ES-I3 (cell line): ENCODE measurements around the gene MPND.

Experiments used
- H3K36me3 ChIP-seq: 2 replicates; pipeline ENCODE4 v1.6.1; 2013; ENCODE audit warnings: mild to moderate bottlenecking, low read length, control low read depth, moderate library complexity; ENCODE audit not compliant: insufficient read depth
- H3K4me1 ChIP-seq: 2 replicates; pipeline ENCODE4 v1.6.1; 2013; ENCODE audit warnings: mild to moderate bottlenecking, control low read depth, low read length; ENCODE audit not compliant: insufficient read depth
- H3K9ac ChIP-seq: 2 replicates; pipeline ENCODE4 v1.6.1; 2013; ENCODE audit warnings: low read depth, mild to moderate bottlenecking, low read length, moderate library complexity
- H3K9me3 ChIP-seq: 2 replicates; pipeline ENCODE4 v1.6.1; 2013; ENCODE audit warnings: mild to moderate bottlenecking, low read length, moderate library complexity; ENCODE audit not compliant: control insufficient read depth, insufficient read depth

Gene MPND

GRCh38 chr19:4371247-4372164 is 28.1 kb downstream of the MPND start:
- Histone ChIP-seq H3K9ac (no peak overlapping the region), H3K9me3 (no peaks in the 10 kb centered on the region), H3K36me3 (no peaks in the 10 kb centered on the region; the same call in 1 of the 2 replicates), H3K4me1 (peaks cover 43% of the 10 kb centered on the region)

GRCh38 chr19:4372165-4373012 is 29.0 kb downstream of the MPND start:
- no peak overlapping the region for H3K9ac ChIP-seq
- H3K9me3 ChIP-seq = no peaks in the 10 kb centered on the region
- H3K36me3 ChIP-seq = no peaks in the 10 kb centered on the region; the same call in 1 of the 2 replicates
- peaks cover 52% of the 10 kb centered on the region for H3K4me1 ChIP-seq

DNA sequence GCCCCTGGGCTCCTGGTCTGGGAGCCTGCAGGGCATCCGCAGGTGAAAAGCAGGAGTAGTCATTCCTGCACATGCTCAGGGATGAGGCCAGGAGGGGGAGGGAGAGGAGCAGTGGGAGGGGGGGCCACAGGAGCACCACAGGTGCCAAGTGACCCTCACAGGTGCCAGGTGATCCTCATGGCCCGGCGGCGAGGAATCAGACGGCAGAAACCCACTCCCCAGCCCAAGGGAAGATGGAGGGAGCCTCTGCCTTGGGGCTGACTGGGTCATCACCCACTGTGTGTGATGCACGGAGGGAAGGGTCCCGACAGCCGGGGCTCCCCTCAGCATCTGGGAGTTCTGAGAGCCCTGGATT is 29.6 kb downstream of the MPND start:
- Histone ChIP-seq H3K36me3 (no peaks in the 10 kb centered on the region), H3K4me1 (peaks cover 54% of the 10 kb centered on the region), H3K9me3 (no peaks in the 10 kb centered on the region), H3K9ac (no peak overlapping the region)

GRCh38 chr19:4373601-4374497 is 30.5 kb downstream of the MPND start:
- no peaks in the 10 kb centered on the region for H3K36me3 ChIP-seq
- 0 out of 2 replicates have a peak overlapping the region, but pooled peaks have one; percentile 4 for H3K9ac ChIP-seq
- peaks cover 48% of the 10 kb centered on the region for H3K4me1 ChIP-seq
- H3K9me3 ChIP-seq = no peaks in the 10 kb centered on the region

- Histone ChIP-seq H3K9me3 (no peaks in the 10 kb centered on the region), H3K9ac (0 out of 2 replicates have a peak overlapping the region, but pooled peaks have one; percentile 4), H3K36me3 (no peaks in the 10 kb centered on the region), H3K4me1 (peaks cover 43% of the 10 kb centered on the region)
Measured at GRCh38 chr19:4374498-4375163, 31.3 kb downstream of the MPND start.

- Histone ChIP-seq H3K36me3 (no peaks in the 10 kb centered on the region), H3K9me3 (no peaks in the 10 kb centered on the region), H3K9ac (no peak overlapping the region), H3K4me1 (peaks cover 50% of the 10 kb centered on the region)
Measured at GRCh38 chr19:4375164-4376027, 32.0 kb downstream of the MPND start.

GRCh38 chr19:4376028-4376670 is 32.8 kb downstream of the MPND start:
- Histone ChIP-seq H3K36me3 (no peaks in the 10 kb centered on the region), H3K4me1 (peaks cover 52% of the 10 kb centered on the region), H3K9ac (no peak overlapping the region), H3K9me3 (no peaks in the 10 kb centered on the region)

DNA sequence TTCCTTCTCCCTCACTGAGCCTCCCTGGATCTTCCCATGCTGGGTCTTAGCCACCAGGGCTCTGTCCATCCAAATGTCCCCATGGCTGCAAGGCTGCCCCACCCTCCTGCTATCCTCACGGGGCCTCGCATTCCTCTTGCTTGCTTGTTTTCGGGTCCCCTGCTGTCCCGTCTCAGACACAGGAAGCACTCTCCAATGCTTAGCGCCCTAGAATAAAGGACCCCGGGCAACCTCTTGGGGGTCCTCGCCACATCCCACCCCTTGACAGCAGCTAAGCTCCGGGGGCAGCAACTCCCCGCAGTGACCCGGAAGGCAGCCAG is 33.3 kb downstream of the MPND start:
- Histone ChIP-seq H3K4me1 (peaks cover 52% of the 10 kb centered on the region), H3K36me3 (no peaks in the 10 kb centered on the region)

DNA sequence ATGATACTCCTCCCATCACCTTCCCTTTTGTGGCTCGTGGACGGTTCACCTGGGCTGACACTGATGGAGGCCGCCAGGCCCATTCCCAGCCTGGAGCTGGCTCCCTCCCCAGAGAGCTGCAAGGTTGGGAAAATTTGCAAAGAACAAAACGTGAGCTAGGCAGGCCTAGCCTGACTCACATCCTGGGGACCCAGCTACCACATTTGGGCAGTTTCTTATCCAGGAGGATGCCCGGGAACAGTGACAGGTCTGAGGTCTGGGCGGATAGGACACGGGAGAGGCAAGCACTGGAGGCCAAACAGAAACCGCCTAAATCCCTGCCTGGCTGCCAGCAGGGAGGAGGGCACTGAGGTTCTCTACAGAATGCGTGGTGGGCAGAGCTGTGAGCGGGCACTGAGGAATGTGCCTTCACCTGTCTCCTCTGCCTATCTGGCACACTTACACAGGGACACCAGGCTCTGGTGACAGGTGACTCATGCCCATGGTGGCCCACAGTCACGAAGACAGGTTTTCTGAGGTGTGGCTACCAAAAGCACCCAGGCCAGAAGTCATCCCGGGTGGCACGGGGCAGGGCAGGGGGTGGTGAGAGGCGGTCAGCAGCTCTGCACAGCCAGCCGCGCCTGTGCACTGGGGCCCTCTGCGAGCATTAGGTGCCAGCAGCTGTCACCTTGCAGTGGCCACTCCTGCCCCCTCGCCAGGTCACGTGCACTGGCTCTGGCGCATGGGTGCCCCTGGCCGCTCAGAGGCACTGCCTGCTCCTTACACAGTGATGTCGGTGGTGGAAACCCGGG is 33.8 kb downstream of the MPND start:
- no peak overlapping the region for H3K9ac ChIP-seq
- H3K4me1 ChIP-seq = peaks cover 52% of the 10 kb centered on the region
- H3K36me3 ChIP-seq = no peaks in the 10 kb centered on the region
- no peaks in the 10 kb centered on the region for H3K9me3 ChIP-seq

More for the DNA sequence above, 33.3 kb downstream of the MPND start:
- H3K9ac ChIP-seq = no peak overlapping the region
- H3K9me3 ChIP-seq = no peaks in the 10 kb centered on the region

- Histone ChIP-seq H3K9me3 (no peaks in the 10 kb centered on the region), H3K36me3 (no peaks in the 10 kb centered on the region), H3K4me1 (peaks cover 50% of the 10 kb centered on the region), H3K9ac (no peak overlapping the region)
Measured at GRCh38 chr19:4378886-4379285, 35.5 kb downstream of the MPND start.

- no peaks in the 10 kb centered on the region for H3K9me3 ChIP-seq
- no peaks in the 10 kb centered on the region for H3K36me3 ChIP-seq
- H3K4me1 ChIP-seq = peaks cover 43% of the 10 kb centered on the region
- H3K9ac ChIP-seq = no peak overlapping the region
Measured at GRCh38 chr19:4379383-4380253, 36.3 kb downstream of the MPND start.
